Hematopoietic multipotent progenitor cell treated with erythropoietin and hydrocortisone succinate and interleukin-3 and kit ligand, for 4 days (in vitro differentiated cells): ENCODE results near the gene CPA4.
A peak's percentile ranks its signal among the peaks of the same experiment; 100 is the strongest.

Experiments
- DNase-seq: peaks from one replicate; pipeline ENCODE4 v3.0.0-alpha.2; 2015

CPA4 gene

GRCh38 chr7:130366564-130366963 is 73.6 kb downstream of the CPA4 start:
- DNase-seq = no peak

- no peak for DNase-seq
Observed at GRCh38 chr7:130367088-130367755, 74.3 kb downstream of the CPA4 start.

- DNase-seq = peak; percentile 20
Observed at GRCh38 chr7:130367836-130368746, 75.1 kb downstream of the CPA4 start.

GRCh38 chr7:130369110-130369711 is 76.2 kb downstream of the CPA4 start:
- DNase-seq = peak; percentile 76

GRCh38 chr7:130369831-130370550 is 77.0 kb downstream of the CPA4 start:
- no peak for DNase-seq

- DNase-seq = no peak
Observed at GRCh38 chr7:130371046-130371445, 78.1 kb downstream of the CPA4 start.

GRCh38 chr7:130372402-130373165 is 79.6 kb downstream of the CPA4 start:
- peak; percentile 35 for DNase-seq
